Measurements from ENCODE around the gene NUP98. TPM values are rescaled to one million over a fixed set of nuclear protein-coding genes. Genes with fewer than 3 reads are reported as not detected.
A peak's percentile ranks its signal among the peaks of the same experiment; 100 is the strongest.

Gene NUP98
- total and polyA plus RNA-seq, 2 of the 13 experiments (the other 11 are each of a cell fraction or from before 2014, with no cell fraction given) = 76.6 to 85.3 TPM

DNA sequence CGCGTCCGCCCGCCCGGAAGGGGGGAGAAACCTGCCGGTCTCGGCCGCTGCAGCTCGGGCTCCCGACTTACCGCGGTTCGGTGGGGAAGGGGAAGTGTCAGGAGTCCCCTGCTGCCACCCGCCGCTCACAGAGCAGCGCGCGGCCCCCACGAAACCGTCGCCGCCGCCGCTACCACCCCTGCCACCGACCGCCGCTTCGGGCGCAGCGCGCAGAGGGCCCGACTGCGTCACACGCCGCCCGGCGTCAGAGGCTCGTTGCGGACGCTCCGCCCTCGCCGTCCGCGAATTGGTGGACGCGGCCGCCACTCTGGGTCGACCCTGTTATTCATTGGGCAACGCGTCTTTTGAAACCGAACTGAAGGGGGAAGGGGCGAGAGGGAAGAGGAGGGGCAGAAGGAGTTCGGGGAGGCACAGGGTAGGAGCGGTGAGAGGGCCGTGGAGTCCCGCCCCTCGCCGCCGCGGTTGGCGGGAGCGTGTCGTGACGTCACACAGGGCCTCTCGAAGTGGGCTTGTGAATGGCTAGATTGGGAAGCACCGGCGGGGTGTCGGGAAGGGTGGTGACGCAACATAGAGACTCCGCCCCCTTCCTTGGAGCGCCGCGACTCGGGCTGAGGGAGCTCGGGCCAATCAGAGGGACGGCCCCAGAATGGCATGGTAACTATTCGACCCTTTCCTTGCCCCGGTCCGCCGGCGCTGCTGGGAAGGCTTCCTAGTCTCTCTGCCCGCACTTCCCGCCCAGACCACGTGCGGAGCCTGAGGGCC lies at the start of gene NUP98 (continued):
- TF ChIP-seq, protein P1, sequence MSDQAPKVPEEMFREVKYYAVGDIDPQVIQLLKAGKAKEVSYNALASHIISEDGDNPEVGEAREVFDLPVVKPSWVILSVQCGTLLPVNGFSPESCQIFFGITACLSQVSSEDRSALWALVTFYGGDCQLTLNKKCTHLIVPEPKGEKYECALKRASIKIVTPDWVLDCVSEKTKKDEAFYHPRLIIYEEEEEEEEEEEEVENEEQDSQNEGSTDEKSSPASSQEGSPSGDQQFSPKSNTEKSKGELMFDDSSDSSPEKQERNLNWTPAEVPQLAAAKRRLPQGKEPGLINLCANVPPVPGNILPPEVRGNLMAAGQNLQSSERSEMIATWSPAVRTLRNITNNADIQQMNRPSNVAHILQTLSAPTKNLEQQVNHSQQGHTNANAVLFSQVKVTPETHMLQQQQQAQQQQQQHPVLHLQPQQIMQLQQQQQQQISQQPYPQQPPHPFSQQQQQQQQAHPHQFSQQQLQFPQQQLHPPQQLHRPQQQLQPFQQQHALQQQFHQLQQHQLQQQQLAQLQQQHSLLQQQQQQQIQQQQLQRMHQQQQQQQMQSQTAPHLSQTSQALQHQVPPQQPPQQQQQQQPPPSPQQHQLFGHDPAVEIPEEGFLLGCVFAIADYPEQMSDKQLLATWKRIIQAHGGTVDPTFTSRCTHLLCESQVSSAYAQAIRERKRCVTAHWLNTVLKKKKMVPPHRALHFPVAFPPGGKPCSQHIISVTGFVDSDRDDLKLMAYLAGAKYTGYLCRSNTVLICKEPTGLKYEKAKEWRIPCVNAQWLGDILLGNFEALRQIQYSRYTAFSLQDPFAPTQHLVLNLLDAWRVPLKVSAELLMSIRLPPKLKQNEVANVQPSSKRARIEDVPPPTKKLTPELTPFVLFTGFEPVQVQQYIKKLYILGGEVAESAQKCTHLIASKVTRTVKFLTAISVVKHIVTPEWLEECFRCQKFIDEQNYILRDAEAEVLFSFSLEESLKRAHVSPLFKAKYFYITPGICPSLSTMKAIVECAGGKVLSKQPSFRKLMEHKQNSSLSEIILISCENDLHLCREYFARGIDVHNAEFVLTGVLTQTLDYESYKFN (CRISPR knock-in tag; conservative IDR thresholded peaks at IDR 0.05) = peak; percentile 59
- TF ChIP-seq ZZZ3 (CRISPR knock-in tag; IDR thresholded peaks at IDR 0.05; ENCODE audit: borderline replicate concordance) (no peak), NFE2L2 (IDR thresholded peaks at IDR 0.05; ENCODE audit: low read length) (no peak), TGIF2 (CRISPR knock-in tag; IDR thresholded peaks at IDR 0.05) (peak; percentile 48; the same call in 1 of the 2 replicates), ZNF33B (CRISPR knock-in tag; IDR thresholded peaks at IDR 0.05) (peak; percentile 55; the same call in 1 of the 2 replicates), ETV5 (CRISPR knock-in tag; IDR thresholded peaks at IDR 0.05; ENCODE audit: borderline replicate concordance) (0 out of 2 replicates have a peak, but pooled peaks have one; percentile 40), ZNF605 (CRISPR knock-in tag; IDR thresholded peaks at IDR 0.05) (peak; percentile 41), PHB2 (IDR thresholded peaks at IDR 0.05; ENCODE audit: partially characterized antibody) (no peak), GMEB1 (CRISPR knock-in tag; IDR thresholded peaks at IDR 0.05; ENCODE audit: borderline replicate concordance) (peak; percentile 98), ZBTB3 (CRISPR knock-in tag; IDR thresholded peaks at IDR 0.05; ENCODE audit: borderline replicate concordance, low read depth) (no peak)
- TF ChIP-seq, protein P2, sequence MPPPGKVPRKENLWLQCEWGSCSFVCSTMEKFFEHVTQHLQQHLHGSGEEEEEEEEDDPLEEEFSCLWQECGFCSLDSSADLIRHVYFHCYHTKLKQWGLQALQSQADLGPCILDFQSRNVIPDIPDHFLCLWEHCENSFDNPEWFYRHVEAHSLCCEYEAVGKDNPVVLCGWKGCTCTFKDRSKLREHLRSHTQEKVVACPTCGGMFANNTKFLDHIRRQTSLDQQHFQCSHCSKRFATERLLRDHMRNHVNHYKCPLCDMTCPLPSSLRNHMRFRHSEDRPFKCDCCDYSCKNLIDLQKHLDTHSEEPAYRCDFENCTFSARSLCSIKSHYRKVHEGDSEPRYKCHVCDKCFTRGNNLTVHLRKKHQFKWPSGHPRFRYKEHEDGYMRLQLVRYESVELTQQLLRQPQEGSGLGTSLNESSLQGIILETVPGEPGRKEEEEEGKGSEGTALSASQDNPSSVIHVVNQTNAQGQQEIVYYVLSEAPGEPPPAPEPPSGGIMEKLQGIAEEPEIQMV (CRISPR knock-in tag; IDR thresholded peaks at IDR 0.05; ENCODE audit: low read depth) = peak; percentile 82
- TF ChIP-seq, protein P3, sequence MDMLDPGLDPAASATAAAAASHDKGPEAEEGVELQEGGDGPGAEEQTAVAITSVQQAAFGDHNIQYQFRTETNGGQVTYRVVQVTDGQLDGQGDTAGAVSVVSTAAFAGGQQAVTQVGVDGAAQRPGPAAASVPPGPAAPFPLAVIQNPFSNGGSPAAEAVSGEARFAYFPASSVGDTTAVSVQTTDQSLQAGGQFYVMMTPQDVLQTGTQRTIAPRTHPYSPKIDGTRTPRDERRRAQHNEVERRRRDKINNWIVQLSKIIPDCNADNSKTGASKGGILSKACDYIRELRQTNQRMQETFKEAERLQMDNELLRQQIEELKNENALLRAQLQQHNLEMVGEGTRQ (IDR thresholded peaks at IDR 0.05; ENCODE audit: low read depth, low read length) = no peak
- TF ChIP-seq, protein P3 (CRISPR knock-in tag; IDR thresholded peaks at IDR 0.05; ENCODE audit: borderline replicate concordance) = no peak
- TF ChIP-seq, protein P4, sequence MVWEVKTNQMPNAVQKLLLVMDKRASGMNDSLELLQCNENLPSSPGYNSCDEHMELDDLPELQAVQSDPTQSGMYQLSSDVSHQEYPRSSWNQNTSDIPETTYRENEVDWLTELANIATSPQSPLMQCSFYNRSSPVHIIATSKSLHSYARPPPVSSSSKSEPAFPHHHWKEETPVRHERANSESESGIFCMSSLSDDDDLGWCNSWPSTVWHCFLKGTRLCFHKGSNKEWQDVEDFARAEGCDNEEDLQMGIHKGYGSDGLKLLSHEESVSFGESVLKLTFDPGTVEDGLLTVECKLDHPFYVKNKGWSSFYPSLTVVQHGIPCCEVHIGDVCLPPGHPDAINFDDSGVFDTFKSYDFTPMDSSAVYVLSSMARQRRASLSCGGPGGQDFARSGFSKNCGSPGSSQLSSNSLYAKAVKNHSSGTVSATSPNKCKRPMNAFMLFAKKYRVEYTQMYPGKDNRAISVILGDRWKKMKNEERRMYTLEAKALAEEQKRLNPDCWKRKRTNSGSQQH (CRISPR knock-in tag; IDR thresholded peaks at IDR 0.05; ENCODE audit: low read depth) = peak; percentile 39; the same call in 1 of the 2 replicates
- TF ChIP-seq, protein P5, sequence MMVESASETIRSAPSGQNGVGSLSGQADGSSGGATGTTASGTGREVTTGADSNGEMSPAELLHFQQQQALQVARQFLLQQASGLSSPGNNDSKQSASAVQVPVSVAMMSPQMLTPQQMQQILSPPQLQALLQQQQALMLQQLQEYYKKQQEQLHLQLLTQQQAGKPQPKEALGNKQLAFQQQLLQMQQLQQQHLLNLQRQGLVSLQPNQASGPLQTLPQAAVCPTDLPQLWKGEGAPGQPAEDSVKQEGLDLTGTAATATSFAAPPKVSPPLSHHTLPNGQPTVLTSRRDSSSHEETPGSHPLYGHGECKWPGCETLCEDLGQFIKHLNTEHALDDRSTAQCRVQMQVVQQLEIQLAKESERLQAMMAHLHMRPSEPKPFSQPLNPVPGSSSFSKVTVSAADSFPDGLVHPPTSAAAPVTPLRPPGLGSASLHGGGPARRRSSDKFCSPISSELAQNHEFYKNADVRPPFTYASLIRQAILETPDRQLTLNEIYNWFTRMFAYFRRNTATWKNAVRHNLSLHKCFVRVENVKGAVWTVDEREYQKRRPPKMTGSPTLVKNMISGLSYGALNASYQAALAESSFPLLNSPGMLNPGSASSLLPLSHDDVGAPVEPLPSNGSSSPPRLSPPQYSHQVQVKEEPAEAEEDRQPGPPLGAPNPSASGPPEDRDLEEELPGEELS (CRISPR knock-in tag; IDR thresholded peaks at IDR 0.05) = peak; percentile 43; the same call in 1 of the 2 replicates
